KMS-11 (cell line): ENCODE results near the gene ZNF511.

Experiments
- H2AFZ ChIP-seq: fragments of 200-600 bp; sonication (generic); 2 replicates; pipeline ENCODE4 v1.6.1; 2016; ENCODE audit warnings: antibody characterized with exemption, mixed run types, low read depth
- H3K27ac ChIP-seq: fragments of 200-600 bp; sonication (generic); 2 replicates; pipeline ENCODE4 v1.6.1; 2016; ENCODE audit warnings: mild to moderate bottlenecking, mixed run types
- H3K27me3 ChIP-seq: fragments of 200-600 bp; sonication (generic); 2 replicates; pipeline ENCODE4 v1.6.1; 2017; ENCODE audit warnings: mild to moderate bottlenecking, low read depth, mixed run types, moderate library complexity; ENCODE audit not compliant: insufficient read depth
- H3K36me3 ChIP-seq: fragments of 200-600 bp; sonication (generic); 2 replicates; pipeline ENCODE4 v1.6.1; 2017; ENCODE audit warnings: mild to moderate bottlenecking, mixed run types; ENCODE audit not compliant: insufficient read depth
- H3K4me1 ChIP-seq: fragments of 200-600 bp; sonication (generic); 2 replicates; pipeline ENCODE4 v1.6.1; 2016; ENCODE audit warnings: mild to moderate bottlenecking, low read depth, mixed run types; ENCODE audit not compliant: poor library complexity, severe bottlenecking
- H3K4me2 ChIP-seq: fragments of 200-600 bp; sonication (generic); 2 replicates; pipeline ENCODE4 v1.7.0; 2016; ENCODE audit warnings: mild to moderate bottlenecking, mixed run types
- H3K4me3 ChIP-seq: fragments of 200-600 bp; sonication (generic); IDR thresholded peaks from 2 replicates; pipeline ENCODE4 v1.6.1; 2017; ENCODE audit warnings: low read depth, low read length, mixed read lengths; ENCODE audit not compliant: insufficient read depth
- H3K79me2 ChIP-seq: fragments of 200-600 bp; sonication (generic); 2 replicates; pipeline ENCODE4 v1.6.1; 2016; ENCODE audit warnings: low read depth, mixed run types; ENCODE audit not compliant: insufficient read depth
- H3K9ac ChIP-seq: fragments of 200-600 bp; sonication (generic); 2 replicates; pipeline ENCODE4 v1.6.1; 2016; ENCODE audit warnings: mild to moderate bottlenecking, mixed run types
- H4K20me1 ChIP-seq: fragments of 200-600 bp; sonication (generic); 2 replicates; pipeline ENCODE4 v1.6.1; 2016; ENCODE audit warnings: mild to moderate bottlenecking, mixed run types; ENCODE audit not compliant: insufficient read depth
- TF ChIP-seq, protein P1 (sequence below): fragments of 200-600 bp; sonication (generic); conservative IDR thresholded peaks from 2 replicates; pipeline ENCODE4 v1.6.1; 2017; ENCODE audit warnings: low read depth, mild to moderate bottlenecking, antibody characterized with exemption, low read length, moderate library complexity, mixed read lengths

Gene ZNF511

DNA sequence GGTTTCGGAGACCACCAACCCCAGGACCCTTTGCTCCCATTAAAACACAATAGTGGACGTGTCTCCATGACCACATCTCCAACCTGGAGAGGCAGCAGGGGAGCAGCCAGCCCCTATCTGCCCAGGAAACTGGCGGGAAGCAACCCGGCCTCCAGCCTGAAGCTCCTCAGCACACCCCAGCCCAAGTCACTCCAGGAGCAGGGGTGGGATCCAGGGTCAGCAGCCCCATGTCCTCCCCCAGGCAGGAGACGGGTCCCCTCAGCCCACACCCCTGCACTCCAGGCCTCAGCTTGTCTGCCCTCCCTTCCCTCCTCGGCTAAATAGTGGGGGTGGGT is 32.6 kb upstream of the ZNF511 start:
- Histone ChIP-seq H3K27ac (peak overlapping the region; percentile 82; the same call in 1 of the 2 replicates), H4K20me1 (no peaks in the 10 kb centered on the region)

DNA sequence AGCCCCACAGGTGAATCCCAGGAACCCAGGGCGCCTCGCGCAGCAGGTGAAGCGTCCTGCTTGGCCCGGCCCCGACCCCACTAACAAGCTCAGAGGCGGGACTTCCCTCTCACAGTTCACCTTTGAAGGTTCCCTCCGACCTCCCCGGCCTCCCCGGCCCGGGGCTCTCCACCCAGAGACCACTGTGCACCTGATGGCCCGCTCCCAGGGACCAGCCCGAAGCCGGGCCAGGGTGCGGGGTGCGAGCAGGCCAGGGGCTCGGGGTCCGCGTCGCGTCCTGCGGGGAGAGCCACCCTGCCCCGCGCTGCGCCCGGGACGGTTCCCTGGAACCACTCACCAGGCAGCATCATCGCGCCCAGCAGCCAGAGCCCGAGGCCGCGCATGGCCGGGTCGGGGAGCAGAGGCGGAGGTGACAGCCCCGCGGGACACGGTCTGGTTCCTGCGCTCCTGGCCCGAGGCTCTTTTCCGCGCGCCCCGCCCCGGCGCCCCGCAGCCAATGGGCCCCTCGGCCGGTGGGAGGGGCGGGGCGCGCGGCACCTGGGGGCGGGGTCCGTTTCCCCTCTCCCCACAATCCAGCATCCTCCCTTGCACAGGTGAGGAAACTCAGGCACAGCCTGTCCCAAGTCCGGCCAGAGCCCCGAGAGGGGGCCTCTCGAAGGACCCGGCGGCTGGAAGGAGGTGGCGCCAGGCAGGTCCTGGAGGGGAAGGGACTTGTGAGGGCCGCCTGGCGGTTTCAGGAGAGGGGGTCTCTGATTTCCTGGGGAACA is 32.1 kb upstream of the ZNF511 start, which contains the start of gene ADAM8:
TSS of gene ADAM8 (minus strand) at position 434 of the 767 bp plus-strand sequence. CDS start at position 383, 51 bp downstream.
- TF ChIP-seq, protein P1, sequence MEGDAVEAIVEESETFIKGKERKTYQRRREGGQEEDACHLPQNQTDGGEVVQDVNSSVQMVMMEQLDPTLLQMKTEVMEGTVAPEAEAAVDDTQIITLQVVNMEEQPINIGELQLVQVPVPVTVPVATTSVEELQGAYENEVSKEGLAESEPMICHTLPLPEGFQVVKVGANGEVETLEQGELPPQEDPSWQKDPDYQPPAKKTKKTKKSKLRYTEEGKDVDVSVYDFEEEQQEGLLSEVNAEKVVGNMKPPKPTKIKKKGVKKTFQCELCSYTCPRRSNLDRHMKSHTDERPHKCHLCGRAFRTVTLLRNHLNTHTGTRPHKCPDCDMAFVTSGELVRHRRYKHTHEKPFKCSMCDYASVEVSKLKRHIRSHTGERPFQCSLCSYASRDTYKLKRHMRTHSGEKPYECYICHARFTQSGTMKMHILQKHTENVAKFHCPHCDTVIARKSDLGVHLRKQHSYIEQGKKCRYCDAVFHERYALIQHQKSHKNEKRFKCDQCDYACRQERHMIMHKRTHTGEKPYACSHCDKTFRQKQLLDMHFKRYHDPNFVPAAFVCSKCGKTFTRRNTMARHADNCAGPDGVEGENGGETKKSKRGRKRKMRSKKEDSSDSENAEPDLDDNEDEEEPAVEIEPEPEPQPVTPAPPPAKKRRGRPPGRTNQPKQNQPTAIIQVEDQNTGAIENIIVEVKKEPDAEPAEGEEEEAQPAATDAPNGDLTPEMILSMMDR: no peak
- no peaks in the 10 kb centered on the region for H3K27me3 ChIP-seq
- no peaks in the 10 kb centered on the region for H4K20me1 ChIP-seq
- no peak within 1 kb of the TSS for H3K4me3 ChIP-seq
- peak within 1 kb of the TSS; percentile 60; the same call in 1 of the 2 replicates for H3K9ac ChIP-seq
- no peak within 1 kb of the TSS for H2AFZ ChIP-seq
- peak within 1 kb of the TSS; percentile 90 for H3K4me2 ChIP-seq
- peak within 1 kb of the TSS; percentile 82 for H3K27ac ChIP-seq
- no peaks in the 10 kb centered on the region for H3K79me2 ChIP-seq
- H3K36me3 ChIP-seq: no peaks in the 10 kb centered on the region
- H3K4me1 ChIP-seq: peaks cover 63% of the 10 kb centered on the region

More for the DNA sequence above, 32.6 kb upstream of the ZNF511 start:
- Histone ChIP-seq H3K4me3 (no peak overlapping the region), H3K4me1 (peaks cover 63% of the 10 kb centered on the region), H3K9ac (peak overlapping the region; percentile 60; the same call in 1 of the 2 replicates), H3K79me2 (no peaks in the 10 kb centered on the region), H3K4me2 (peak overlapping the region; percentile 90), H2AFZ (no peak overlapping the region), H3K27me3 (no peaks in the 10 kb centered on the region), H3K36me3 (no peaks in the 10 kb centered on the region)
- TF ChIP-seq, protein P1: no peak

DNA sequence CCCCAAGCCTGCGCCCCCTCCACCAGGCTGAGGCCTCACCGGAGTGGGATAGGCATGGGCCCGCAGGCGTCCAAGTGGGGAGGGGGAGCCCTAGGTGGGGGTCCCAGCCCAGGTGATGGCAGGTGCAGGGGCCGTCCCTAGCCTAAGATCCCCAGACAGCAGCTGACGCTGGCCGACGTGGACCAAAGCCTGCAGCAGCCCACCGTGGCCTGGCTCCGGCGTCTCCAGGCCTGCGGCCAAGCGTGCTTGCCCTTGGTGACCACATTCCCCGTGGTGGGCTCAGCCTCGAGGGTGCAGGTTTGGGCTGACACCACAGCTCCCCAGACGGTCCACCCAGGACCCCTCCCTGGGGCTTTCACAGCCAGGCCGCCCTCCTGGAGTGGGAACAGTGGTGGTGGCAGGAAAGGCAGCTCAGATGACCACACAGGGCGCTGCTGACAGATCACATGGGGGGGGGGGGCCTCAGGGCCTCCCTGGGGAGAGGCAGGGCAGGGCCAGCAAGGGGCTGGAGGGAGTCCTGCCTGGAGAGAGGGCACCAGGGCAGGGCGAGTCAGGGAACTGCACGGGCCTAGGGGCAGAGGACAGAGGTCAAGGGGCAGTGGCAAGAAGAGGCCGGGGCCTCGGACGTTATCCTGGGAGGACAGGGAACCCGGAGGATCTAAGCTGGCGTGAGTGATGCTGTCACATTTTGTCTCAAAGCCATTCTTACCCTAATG is 31.3 kb upstream of the ZNF511 start:
- Histone ChIP-seq H3K36me3 (no peaks in the 10 kb centered on the region), H3K4me3 (no peak overlapping the region), H3K27me3 (no peaks in the 10 kb centered on the region), H3K4me1 (peaks cover 63% of the 10 kb centered on the region), H3K79me2 (no peaks in the 10 kb centered on the region), H3K9ac (peak overlapping the region; percentile 41; the same call in 1 of the 2 replicates), H2AFZ (no peak overlapping the region), H3K27ac (peak overlapping the region; percentile 82), H4K20me1 (no peaks in the 10 kb centered on the region), H3K4me2 (peak overlapping the region; percentile 89)
- TF ChIP-seq, protein P1: no peak

DNA sequence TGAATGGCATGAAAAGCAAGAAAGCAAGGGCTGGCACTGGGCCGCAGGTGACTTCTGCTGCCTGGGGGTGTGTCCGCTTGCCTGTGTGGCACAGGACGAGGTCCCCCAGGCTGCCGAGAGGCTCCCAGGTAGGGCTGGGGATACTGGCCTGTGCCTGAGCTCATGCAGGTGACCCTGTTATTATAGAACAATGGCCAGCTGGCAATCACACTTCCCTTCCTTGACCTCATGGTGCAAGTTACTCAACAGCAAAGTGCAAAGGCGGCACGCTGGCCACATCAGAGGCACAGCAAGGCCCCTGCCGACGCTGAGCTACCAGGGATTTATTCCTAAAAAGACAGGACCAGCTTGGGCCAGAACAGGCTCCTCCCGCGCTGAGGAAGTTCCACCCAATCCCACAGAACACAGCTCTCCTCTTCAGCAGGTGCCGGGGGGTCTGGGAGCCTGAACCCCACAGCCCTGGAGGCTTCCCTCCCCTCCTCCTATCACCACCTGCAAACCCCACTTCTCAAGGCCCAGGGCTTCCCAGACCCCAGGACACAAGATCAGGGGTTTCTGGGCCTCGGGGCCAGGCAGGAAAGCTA is 30.6 kb upstream of the ZNF511 start:
- no peaks in the 10 kb centered on the region for H3K79me2 ChIP-seq
- H3K4me2 ChIP-seq: peak overlapping the region; percentile 89
- no peak overlapping the region for H3K4me3 ChIP-seq
- TF ChIP-seq, protein P1: no peak
- H3K27me3 ChIP-seq: no peaks in the 10 kb centered on the region
- peak overlapping the region; percentile 41; the same call in 1 of the 2 replicates for H3K9ac ChIP-seq
- H3K4me1 ChIP-seq: peaks cover 63% of the 10 kb centered on the region
- H3K36me3 ChIP-seq: no peaks in the 10 kb centered on the region
- 0 out of 2 replicates have a peak overlapping the region, but pooled peaks have one; percentile 9 for H2AFZ ChIP-seq
- peak overlapping the region; percentile 82 for H3K27ac ChIP-seq
- H4K20me1 ChIP-seq: no peaks in the 10 kb centered on the region
